Vagina (tissue), 2 donors: ENCODE data around the gene SV2B.

Source experiments
- CTCF ChIP-seq, 3 experiments: fragments of 450-650 bp in 2 of 3; fragments of 200-600 bp in 1 of 3; sonication (generic) in 1 of 3; IDR thresholded peaks; one replicate each; pipeline ENCODE4 v1.5.1; 2017 to 2019; ENCODE audit warnings: antibody characterized with exemption in 3 of 3, mild to moderate bottlenecking in 2 of 3, moderate library complexity in 2 of 3
- POLR2A ChIP-seq, 2 donors: fragments of 450-650 bp; IDR thresholded peaks; one replicate each; pipeline ENCODE4 v1.6.1; 2017; ENCODE audit warnings: antibody characterized with exemption in 2 of 2, mild to moderate bottlenecking in 2 of 2, moderate library complexity in 2 of 2

- TF ChIP-seq CTCF (IDR thresholded peaks at IDR 0.05) (no peak), POLR2A (IDR thresholded peaks at IDR 0.05) (no peak)
These were observed 125.7 kb downstream of the SV2B start for GRCh38 chr15:91225741-91226140.
